ENCODE results near the gene ZNF804A.

DNA sequence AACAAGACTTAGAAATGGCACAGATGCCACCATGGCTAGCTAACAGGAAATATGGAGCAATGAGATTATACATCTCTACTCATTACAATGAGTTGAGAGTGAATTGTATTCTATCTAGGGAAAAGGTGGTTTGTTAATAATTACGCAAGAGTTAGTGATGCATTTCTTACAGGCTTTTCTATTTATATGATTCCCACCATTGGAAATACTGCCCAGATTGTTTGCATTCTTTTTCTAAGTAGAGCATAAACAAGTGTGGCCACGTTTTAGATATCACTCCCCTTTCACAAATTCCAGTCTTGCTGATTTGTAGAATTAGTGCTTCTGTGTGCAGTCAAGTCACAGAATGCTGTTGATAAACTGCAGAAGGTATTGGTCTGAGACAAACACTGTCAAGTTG, 56.6 kb downstream of the ZNF804A start:
- no peak for TF ChIP-seq EZH2 (IDR thresholded peaks at IDR 0.05; ENCODE audit: borderline replicate concordance, low read depth, low read length, poor library complexity, severe bottlenecking)
- TF ChIP-seq, protein P1, sequence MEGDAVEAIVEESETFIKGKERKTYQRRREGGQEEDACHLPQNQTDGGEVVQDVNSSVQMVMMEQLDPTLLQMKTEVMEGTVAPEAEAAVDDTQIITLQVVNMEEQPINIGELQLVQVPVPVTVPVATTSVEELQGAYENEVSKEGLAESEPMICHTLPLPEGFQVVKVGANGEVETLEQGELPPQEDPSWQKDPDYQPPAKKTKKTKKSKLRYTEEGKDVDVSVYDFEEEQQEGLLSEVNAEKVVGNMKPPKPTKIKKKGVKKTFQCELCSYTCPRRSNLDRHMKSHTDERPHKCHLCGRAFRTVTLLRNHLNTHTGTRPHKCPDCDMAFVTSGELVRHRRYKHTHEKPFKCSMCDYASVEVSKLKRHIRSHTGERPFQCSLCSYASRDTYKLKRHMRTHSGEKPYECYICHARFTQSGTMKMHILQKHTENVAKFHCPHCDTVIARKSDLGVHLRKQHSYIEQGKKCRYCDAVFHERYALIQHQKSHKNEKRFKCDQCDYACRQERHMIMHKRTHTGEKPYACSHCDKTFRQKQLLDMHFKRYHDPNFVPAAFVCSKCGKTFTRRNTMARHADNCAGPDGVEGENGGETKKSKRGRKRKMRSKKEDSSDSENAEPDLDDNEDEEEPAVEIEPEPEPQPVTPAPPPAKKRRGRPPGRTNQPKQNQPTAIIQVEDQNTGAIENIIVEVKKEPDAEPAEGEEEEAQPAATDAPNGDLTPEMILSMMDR (conservative IDR thresholded peaks at IDR 0.05; ENCODE audit: low read depth, low read length), result no peak
